OCI-LY7 (cell line): ENCODE measurements around the gene MAMLD1.

Experiments used
- EZH2phosphoT487 ChIP-seq: fragments of 200-600 bp; sonication (generic); IDR thresholded peaks from 2 replicates; pipeline ENCODE4 v1.6.1; 2018; ENCODE audit warnings: low read depth, borderline replicate concordance, mild to moderate bottlenecking, mixed run types, antibody characterized with exemption, low read length, moderate library complexity, mixed read lengths
- TF ChIP-seq, protein P1 (sequence below): fragments of 200-600 bp; sonication (generic); conservative IDR thresholded peaks from 2 replicates; pipeline ENCODE4 v1.5.1; 2014; ENCODE audit warnings: mild to moderate bottlenecking, antibody characterized with exemption, low read length, moderate library complexity, mixed read lengths

DNA sequence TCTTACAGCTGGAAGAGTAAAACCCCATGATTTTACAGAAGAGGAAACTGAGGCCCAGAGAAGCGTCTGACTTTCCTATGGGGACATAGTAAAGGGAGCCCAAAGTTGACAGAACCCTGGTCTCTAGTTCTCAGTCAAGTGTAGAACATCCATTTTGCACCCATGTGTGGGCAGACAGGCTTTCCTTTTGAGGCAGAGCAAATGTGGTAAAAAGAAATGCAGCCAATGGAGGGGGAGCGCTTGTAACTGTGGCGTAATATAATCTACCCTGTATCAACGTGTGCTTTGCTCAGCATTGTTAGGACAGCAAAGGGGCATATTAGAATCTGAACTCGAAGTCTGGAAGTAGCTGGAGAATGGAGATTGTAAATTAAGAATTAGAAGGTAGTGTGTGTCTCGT, 8.8 kb downstream of the MAMLD1 start:
- TF ChIP-seq, protein P1, sequence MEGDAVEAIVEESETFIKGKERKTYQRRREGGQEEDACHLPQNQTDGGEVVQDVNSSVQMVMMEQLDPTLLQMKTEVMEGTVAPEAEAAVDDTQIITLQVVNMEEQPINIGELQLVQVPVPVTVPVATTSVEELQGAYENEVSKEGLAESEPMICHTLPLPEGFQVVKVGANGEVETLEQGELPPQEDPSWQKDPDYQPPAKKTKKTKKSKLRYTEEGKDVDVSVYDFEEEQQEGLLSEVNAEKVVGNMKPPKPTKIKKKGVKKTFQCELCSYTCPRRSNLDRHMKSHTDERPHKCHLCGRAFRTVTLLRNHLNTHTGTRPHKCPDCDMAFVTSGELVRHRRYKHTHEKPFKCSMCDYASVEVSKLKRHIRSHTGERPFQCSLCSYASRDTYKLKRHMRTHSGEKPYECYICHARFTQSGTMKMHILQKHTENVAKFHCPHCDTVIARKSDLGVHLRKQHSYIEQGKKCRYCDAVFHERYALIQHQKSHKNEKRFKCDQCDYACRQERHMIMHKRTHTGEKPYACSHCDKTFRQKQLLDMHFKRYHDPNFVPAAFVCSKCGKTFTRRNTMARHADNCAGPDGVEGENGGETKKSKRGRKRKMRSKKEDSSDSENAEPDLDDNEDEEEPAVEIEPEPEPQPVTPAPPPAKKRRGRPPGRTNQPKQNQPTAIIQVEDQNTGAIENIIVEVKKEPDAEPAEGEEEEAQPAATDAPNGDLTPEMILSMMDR: no peak
- no peak for TF ChIP-seq EZH2phosphoT487
